Neutrophil (primary cell): ENCODE results near the gene C22orf31.

ENCODE experiments used
- H3K27ac ChIP-seq: fragments of 200-600 bp; sonication (generic); 2 replicates; pipeline ENCODE4 v1.5.1; 2016; ENCODE audit warnings: mild to moderate bottlenecking, moderate library complexity
- H3K27me3 ChIP-seq: fragments of 200-600 bp; sonication (generic); 2 replicates; pipeline ENCODE4 v1.6.0; 2016; ENCODE audit warnings: mild to moderate bottlenecking
- H3K36me3 ChIP-seq: fragments of 200-600 bp; sonication (generic); 2 replicates; pipeline ENCODE4 v1.5.1; 2017
- H3K4me1 ChIP-seq, 2 experiments: fragments of 200-600 bp in 1 of 2; sonication (generic) in 1 of 2; 1 replicate in 1 of 2; 2 replicates in 1 of 2; pipeline versions ENCODE4 v1.5.1 to v1.6.1; 2013 to 2016; ENCODE audit warnings: low read depth in 1 of 2, low read length in 1 of 2, mild to moderate bottlenecking in 1 of 2, moderate library complexity in 1 of 2; ENCODE audit not compliant: control insufficient read depth in 1 of 2, insufficient read depth in 1 of 2
- H3K4me3 ChIP-seq, 2 experiments: fragments of 200-600 bp in 1 of 2; sonication (generic) in 1 of 2; 1 replicate in 1 of 2; 2 replicates in 1 of 2; pipeline ENCODE4 v1.5.1; 2013 to 2016; ENCODE audit warnings: low read depth in 1 of 2, low read length in 1 of 2, mild to moderate bottlenecking in 1 of 2, moderate library complexity in 1 of 2
- H3K9me3 ChIP-seq: fragments of 200-600 bp; sonication (generic); 2 replicates; pipeline ENCODE4 v1.5.1; 2016
- TF ChIP-seq, protein P1 (sequence below): fragments of 200-600 bp; sonication (generic); IDR thresholded peaks from 2 replicates; pipeline ENCODE4 v1.5.1; 2016; ENCODE audit warnings: antibody characterized with exemption

C22orf31 gene

DNA sequence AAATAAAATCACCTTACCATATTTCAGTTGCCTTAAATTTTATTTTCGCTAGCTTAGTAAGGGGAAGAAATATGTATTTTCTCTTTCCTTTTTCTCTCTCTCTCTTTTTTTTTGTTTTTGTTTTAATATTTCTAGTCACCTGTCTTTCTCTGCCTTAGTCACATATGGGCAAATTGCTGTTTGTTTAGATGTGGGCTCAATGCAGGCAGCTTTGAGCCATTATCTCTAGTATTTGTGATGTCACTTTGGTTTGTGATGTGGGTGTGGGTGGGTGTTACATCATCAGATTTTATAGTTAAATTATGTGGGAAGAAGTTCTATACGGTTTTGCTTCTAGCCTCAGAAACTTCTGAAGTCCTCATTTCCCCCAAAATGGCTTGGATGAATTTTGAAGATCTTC lies at the start of gene C22orf31:
TSS of gene C22orf31 (minus strand) at position 59 of the 400 bp plus-strand sequence. CDS start at position 20, 39 bp downstream.
- TF ChIP-seq, protein P1, sequence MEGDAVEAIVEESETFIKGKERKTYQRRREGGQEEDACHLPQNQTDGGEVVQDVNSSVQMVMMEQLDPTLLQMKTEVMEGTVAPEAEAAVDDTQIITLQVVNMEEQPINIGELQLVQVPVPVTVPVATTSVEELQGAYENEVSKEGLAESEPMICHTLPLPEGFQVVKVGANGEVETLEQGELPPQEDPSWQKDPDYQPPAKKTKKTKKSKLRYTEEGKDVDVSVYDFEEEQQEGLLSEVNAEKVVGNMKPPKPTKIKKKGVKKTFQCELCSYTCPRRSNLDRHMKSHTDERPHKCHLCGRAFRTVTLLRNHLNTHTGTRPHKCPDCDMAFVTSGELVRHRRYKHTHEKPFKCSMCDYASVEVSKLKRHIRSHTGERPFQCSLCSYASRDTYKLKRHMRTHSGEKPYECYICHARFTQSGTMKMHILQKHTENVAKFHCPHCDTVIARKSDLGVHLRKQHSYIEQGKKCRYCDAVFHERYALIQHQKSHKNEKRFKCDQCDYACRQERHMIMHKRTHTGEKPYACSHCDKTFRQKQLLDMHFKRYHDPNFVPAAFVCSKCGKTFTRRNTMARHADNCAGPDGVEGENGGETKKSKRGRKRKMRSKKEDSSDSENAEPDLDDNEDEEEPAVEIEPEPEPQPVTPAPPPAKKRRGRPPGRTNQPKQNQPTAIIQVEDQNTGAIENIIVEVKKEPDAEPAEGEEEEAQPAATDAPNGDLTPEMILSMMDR = no peak
- no peaks in the 10 kb centered on the region for H3K36me3 ChIP-seq
- no peaks in the 10 kb centered on the region for H3K4me1 ChIP-seq
- H3K9me3 ChIP-seq = no peaks in the 10 kb centered on the region
- H3K27ac ChIP-seq = no peak within 1 kb of the TSS
- no peak within 1 kb of the TSS for H3K4me3 ChIP-seq
- peaks cover 84% of the 10 kb centered on the region for H3K27me3 ChIP-seq

GRCh38 chr22:29110946-29111345 lies 49.3 kb upstream of the C22orf31 start:
- Histone ChIP-seq H3K4me1 (peaks cover 4 to 5% of the 10 kb centered on the region in 2 experiments), H3K27me3 (no peaks in the 10 kb centered on the region), H3K36me3 (no peaks in the 10 kb centered on the region), H3K4me3 (no peak overlapping the region), H3K27ac (no peak overlapping the region), H3K9me3 (no peaks in the 10 kb centered on the region)
- TF ChIP-seq, protein P1 = no peak

DNA sequence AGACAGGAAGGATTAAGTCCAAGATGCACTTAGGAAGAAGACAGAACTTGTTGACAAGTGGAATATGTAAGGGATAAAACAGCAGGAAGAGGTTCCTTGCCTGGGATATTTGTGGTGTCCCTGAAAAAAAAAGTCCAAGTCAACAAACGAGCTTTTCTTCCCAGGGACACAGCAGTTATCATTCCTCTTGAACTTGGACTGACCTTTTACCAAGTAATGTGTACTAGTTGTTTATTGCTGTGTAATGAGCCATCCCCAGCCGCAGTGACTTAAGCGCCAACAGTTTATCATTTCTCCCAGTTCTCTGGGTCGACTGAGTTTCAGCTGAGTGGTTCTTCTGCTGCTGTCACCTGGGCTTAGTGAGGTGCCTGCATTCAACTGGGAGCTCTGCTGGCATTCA lies 48.2 kb upstream of the C22orf31 start:
- no peak overlapping the region for H3K4me3 ChIP-seq
- TF ChIP-seq, protein P1 = no peak

GRCh38 chr22:29108137-29108536 lies 46.5 kb upstream of the C22orf31 start:
- H3K9me3 ChIP-seq = no peaks in the 10 kb centered on the region
- no peaks in the 10 kb centered on the region for H3K27me3 ChIP-seq
- H3K4me3 ChIP-seq = no peak overlapping the region
- no peak overlapping the region for H3K27ac ChIP-seq
- TF ChIP-seq, protein P1 = no peak
- no peaks in the 10 kb centered on the region for H3K36me3 ChIP-seq
- H3K4me1 ChIP-seq = no peaks in the 10 kb centered on the region

More for the DNA sequence above, 48.2 kb upstream of the C22orf31 start:
- Histone ChIP-seq H3K4me1 (no peaks in the 10 kb centered on the region), H3K36me3 (no peaks in the 10 kb centered on the region), H3K9me3 (no peaks in the 10 kb centered on the region), H3K27ac (no peak overlapping the region), H3K27me3 (no peaks in the 10 kb centered on the region)

- H3K4me1 ChIP-seq = no peaks in the 10 kb centered on the region
- no peak overlapping the region for H3K27ac ChIP-seq
- no peak overlapping the region for H3K4me3 ChIP-seq
- H3K27me3 ChIP-seq = no peaks in the 10 kb centered on the region
- H3K9me3 ChIP-seq = no peaks in the 10 kb centered on the region
- no peaks in the 10 kb centered on the region for H3K36me3 ChIP-seq
- TF ChIP-seq, protein P1 = no peak
These were observed 45.2 kb upstream of the C22orf31 start for GRCh38 chr22:29106839-29107238.

GRCh38 chr22:29105468-29105867 lies 43.8 kb upstream of the C22orf31 start:
- no peak overlapping the region for H3K27ac ChIP-seq
- H3K4me1 ChIP-seq = no peaks in the 10 kb centered on the region
- no peaks in the 10 kb centered on the region for H3K9me3 ChIP-seq
- no peaks in the 10 kb centered on the region for H3K36me3 ChIP-seq
- TF ChIP-seq, protein P1 = no peak
- H3K27me3 ChIP-seq = no peaks in the 10 kb centered on the region
- H3K4me3 ChIP-seq = no peak overlapping the region
